Liver (tissue), 9 donors: ENCODE data around the gene B4GALT1. TPM values are rescaled to one million over a fixed set of nuclear protein-coding genes. Genes with fewer than 3 reads are reported as not detected.
"Not testable (repeated sequence)": the region's sequence is repeated elsewhere in the genome, so short reads cannot be mapped to it uniquely, and the experiment has no call there.

ENCODE experiments used
- DNase-seq: peaks from one replicate; pipeline ENCODE4 v3.0.0-alpha.2; 2017; ENCODE audit warnings: low spot score
- H3K27ac ChIP-seq, 2 donors: one replicate each; pipeline ENCODE4 v1.7.0; 2013; ENCODE audit warnings: inconsistent platforms in 2 of 2, low read length in 2 of 2, control low read depth in 1 of 2, low read depth in 1 of 2, mild to moderate bottlenecking in 1 of 2
- H3K27me3 ChIP-seq, 4 donors: one replicate each; pipeline versions ENCODE4 v1.6.1 to v1.7.0; 2013; ENCODE audit warnings: low read length in 3 of 4, inconsistent platforms in 1 of 4, mild to moderate bottlenecking in 1 of 4, moderate library complexity in 1 of 4; ENCODE audit not compliant: control insufficient read depth in 4 of 4, insufficient read depth in 4 of 4
- H3K36me3 ChIP-seq, 4 donors: one replicate each; pipeline versions ENCODE4 v1.6.1 to v1.7.0; 2013; ENCODE audit warnings: low read length in 3 of 4, mild to moderate bottlenecking in 3 of 4, low read depth in 1 of 4, moderate library complexity in 1 of 4; ENCODE audit not compliant: control insufficient read depth in 4 of 4, insufficient read depth in 3 of 4
- H3K4me1 ChIP-seq, 4 donors: one replicate each; pipeline versions ENCODE4 v1.6.1 to v1.7.0; 2013; ENCODE audit warnings: low read length in 3 of 4, mild to moderate bottlenecking in 3 of 4, moderate library complexity in 1 of 4; ENCODE audit not compliant: control insufficient read depth in 4 of 4, insufficient read depth in 4 of 4
- H3K4me3 ChIP-seq, 3 donors: one replicate each; pipeline versions ENCODE4 v1.6.1 to v1.7.0; 2013; ENCODE audit warnings: low read length in 3 of 3, control low read depth in 1 of 3, low read depth in 1 of 3, mild to moderate bottlenecking in 1 of 3
- H3K9ac ChIP-seq, 2 donors: one replicate each; pipeline ENCODE4 v1.7.0; 2013; ENCODE audit warnings: low read length in 2 of 2, mild to moderate bottlenecking in 2 of 2, moderate library complexity in 2 of 2, control low read depth in 1 of 2, low read depth in 1 of 2
- H3K9me3 ChIP-seq, 4 donors: one replicate each; pipeline versions ENCODE4 v1.6.1 to v1.7.0; 2013; ENCODE audit warnings: low read length in 3 of 4; ENCODE audit not compliant: control insufficient read depth in 4 of 4
- EGR1 ChIP-seq, 2 donors: IDR thresholded peaks; 2 replicates each; pipeline ENCODE4 v1.6.1; 2016 to 2018; ENCODE audit warnings: antibody characterized with exemption in 2 of 2, low read depth in 2 of 2
- FOXA1 ChIP-seq: IDR thresholded peaks from 2 replicates; pipeline ENCODE4 v1.6.1; 2016; ENCODE audit warnings: antibody characterized with exemption
- FOXA2 ChIP-seq: IDR thresholded peaks from 2 replicates; pipeline ENCODE4 v1.6.1; 2016; ENCODE audit warnings: antibody characterized with exemption
- GABPA ChIP-seq, 2 donors: IDR thresholded peaks in 1 of 2; conservative IDR thresholded peaks in 1 of 2; 2 replicates each; pipeline ENCODE4 v1.6.1; 2016; ENCODE audit warnings: antibody characterized with exemption in 2 of 2, mild to moderate bottlenecking in 1 of 2, moderate library complexity in 1 of 2
- HNF4A ChIP-seq, 2 donors: conservative IDR thresholded peaks; 2 replicates each; pipeline ENCODE4 v1.6.1; 2016; ENCODE audit warnings: antibody characterized with exemption in 2 of 2, mild to moderate bottlenecking in 2 of 2
- HNF4G ChIP-seq: IDR thresholded peaks from 2 replicates; pipeline ENCODE4 v1.6.1; 2016; ENCODE audit warnings: antibody characterized with exemption
- JUND ChIP-seq, 2 donors: IDR thresholded peaks; 2 replicates each; pipeline ENCODE4 v1.6.1; 2016; ENCODE audit warnings: antibody characterized with exemption in 2 of 2
- RAD21 ChIP-seq, 2 donors: IDR thresholded peaks; 2 replicates each; pipeline ENCODE4 v1.6.1; 2016; ENCODE audit warnings: antibody characterized with exemption in 2 of 2, mild to moderate bottlenecking in 2 of 2
- REST ChIP-seq: IDR thresholded peaks from 2 replicates; pipeline ENCODE4 v1.6.1; 2016; ENCODE audit warnings: antibody characterized with exemption, mild to moderate bottlenecking
- RXRA ChIP-seq, 2 donors: IDR thresholded peaks; 2 replicates each; pipeline ENCODE4 v1.6.1; 2017 to 2018; ENCODE audit warnings: antibody characterized with exemption in 2 of 2, mild to moderate bottlenecking in 1 of 2
- SP1 ChIP-seq: IDR thresholded peaks from 2 replicates; pipeline ENCODE4 v1.6.1; 2018; ENCODE audit warnings: antibody characterized with exemption, mild to moderate bottlenecking
- TAF1 ChIP-seq: conservative IDR thresholded peaks from 2 replicates; pipeline ENCODE4 v1.6.1; 2016; ENCODE audit warnings: antibody characterized with exemption, mild to moderate bottlenecking
- YY1 ChIP-seq: IDR thresholded peaks from 2 replicates; pipeline ENCODE4 v1.6.1; 2016; ENCODE audit warnings: antibody characterized with exemption, mild to moderate bottlenecking
- ZBTB33 ChIP-seq: IDR thresholded peaks from 2 replicates; pipeline ENCODE4 v1.6.1; 2016; ENCODE audit warnings: antibody characterized with exemption
- WGBS: extraction: QIAGEN DNeasy Blood & Tissue Kit; methylation state at CpG from one replicate; pipeline ENCODE4 v1.1.7; 2013; 5-methylcytosine and 5-hydroxymethylcytosine counted together
- polyA plus RNA-seq, 2 donors: library from polyadenylated mRNA; stranded (reverse) in 1 of 2; unstranded in 1 of 2; fragments of 200-250 nt in 1 of 2; fragments of >200 nt in 1 of 2; fragmentation: Nextera tagmentation in 1 of 2; extraction: Ambion mirVana in 1 of 2; gene quantifications; one replicate each; pipeline versions ENCODE4 v1.2.1 to v1.2.3, GENCODE V29; 2013 to 2015
- total RNA-seq, 2 donors: library from RNA; depleted of rRNA; stranded (reverse); fragments of >200 nt; gene quantifications; one replicate each; pipeline ENCODE4 v1.2.3, GENCODE V29; 2014
- TF ChIP-seq, protein P1 (sequence below): IDR thresholded peaks from 2 replicates; pipeline ENCODE4 v1.6.1; 2016; ENCODE audit warnings: antibody characterized with exemption
- TF ChIP-seq, protein P2 (sequence below): fragments of 150-350 bp; IDR thresholded peaks from 2 replicates; pipeline ENCODE4 v1.5.1; 2017; ENCODE audit warnings: improper control_type of control experiment, low read depth, low read length; ENCODE audit not compliant: missing input control
- TF ChIP-seq, protein P3 (sequence below): IDR thresholded peaks from 2 replicates; pipeline ENCODE4 v1.6.1; 2016; ENCODE audit warnings: antibody characterized with exemption
- donor health status: healthy.
- donor health status: healthy.
- donor health status: healthy.
- donor health status: healthy.
- donor health status: healthy.

Gene B4GALT1
- total and polyA plus RNA-seq, 4 donors, result 25.9 to 59.8 (median 42.7) TPM

DNA sequence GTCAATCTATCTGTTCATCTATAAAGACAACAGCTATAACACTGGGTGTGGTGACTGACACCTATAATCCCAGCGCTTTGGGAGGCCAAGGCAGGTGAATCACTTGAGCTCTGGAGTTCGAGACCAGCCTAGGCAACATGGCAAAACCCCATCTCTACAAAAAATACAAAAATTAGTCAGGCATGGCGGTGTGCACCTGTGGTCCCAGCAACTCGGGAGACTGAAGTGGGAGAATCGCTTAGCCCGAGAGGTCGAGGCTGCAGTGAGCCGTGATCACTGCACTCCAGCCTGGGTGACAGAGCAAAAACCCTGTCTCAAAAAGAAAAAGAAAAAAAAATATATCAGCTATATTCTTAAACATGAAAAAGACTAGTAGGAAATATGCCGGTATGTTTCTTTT, 6.7 kb downstream of the B4GALT1 start:
- 87% methylated on average over 9 of the region's 9 CpGs for WGBS
- DNase-seq, H3K27me3 ChIP-seq, H3K36me3 ChIP-seq, H3K4me3 ChIP-seq, H3K9me3 ChIP-seq: not testable (repeated sequence)
- Histone ChIP-seq H3K9ac (peak overlapping the region in 1 of 2 donors; percentile 59), H3K4me1 (peaks cover 36 to 80% (median 69%) of the 10 kb centered on the region in 4 donors), H3K27ac (peak overlapping the region; percentile 88 to 97)

DNA sequence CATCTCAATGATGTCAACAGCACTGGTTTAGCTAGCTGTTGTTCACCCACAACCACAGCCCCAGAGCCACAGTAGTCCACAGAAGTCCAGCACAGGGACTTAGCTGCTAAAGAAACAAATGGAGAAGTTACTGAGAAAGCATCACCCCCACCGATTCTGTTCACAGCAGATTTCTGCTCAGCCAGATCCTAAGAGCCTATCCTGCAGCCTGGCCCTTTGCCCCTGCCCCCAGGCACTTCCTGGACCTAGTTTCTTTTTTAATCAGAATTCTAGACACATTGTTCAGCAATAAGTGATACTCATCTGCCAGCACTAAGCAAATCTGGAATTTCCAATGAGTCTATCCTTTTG, 7.4 kb downstream of the B4GALT1 start:
- Histone ChIP-seq H3K4me3 (no peak overlapping the region), H3K9ac (peak overlapping the region; percentile 58 to 71), H3K9me3 (no peaks in the 10 kb centered on the region), H3K36me3 (no peaks in the 10 kb centered on the region), H3K27ac (peak overlapping the region; percentile 76 to 88), H3K27me3 (no peaks in the 10 kb centered on the region), H3K4me1 (peaks cover 38 to 86% (median 73%) of the 10 kb centered on the region in 4 donors)
- TF ChIP-seq YY1 (no peak), GABPA (IDR thresholded peaks at IDR 0.05 in 1 of 2, conservative IDR thresholded peaks at IDR 0.05 in 1 of 2) (no peak), EGR1 (IDR thresholded peaks at IDR 0.05; ENCODE audit: low read depth in 2 of 2) (no peak), HNF4A (conservative IDR thresholded peaks at IDR 0.05) (no peak), SP1 (no peak), ZBTB33 (no peak), TAF1 (no peak), RAD21 (IDR thresholded peaks at IDR 0.05) (no peak), FOXA1 (no peak), HNF4G (no peak), REST (no peak), RXRA (IDR thresholded peaks at IDR 0.05) (no peak), JUND (IDR thresholded peaks at IDR 0.05) (no peak), FOXA2 (no peak)
- TF ChIP-seq, protein P1, sequence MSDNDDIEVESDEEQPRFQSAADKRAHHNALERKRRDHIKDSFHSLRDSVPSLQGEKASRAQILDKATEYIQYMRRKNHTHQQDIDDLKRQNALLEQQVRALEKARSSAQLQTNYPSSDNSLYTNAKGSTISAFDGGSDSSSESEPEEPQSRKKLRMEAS, result no peak
- TF ChIP-seq, protein P2, sequence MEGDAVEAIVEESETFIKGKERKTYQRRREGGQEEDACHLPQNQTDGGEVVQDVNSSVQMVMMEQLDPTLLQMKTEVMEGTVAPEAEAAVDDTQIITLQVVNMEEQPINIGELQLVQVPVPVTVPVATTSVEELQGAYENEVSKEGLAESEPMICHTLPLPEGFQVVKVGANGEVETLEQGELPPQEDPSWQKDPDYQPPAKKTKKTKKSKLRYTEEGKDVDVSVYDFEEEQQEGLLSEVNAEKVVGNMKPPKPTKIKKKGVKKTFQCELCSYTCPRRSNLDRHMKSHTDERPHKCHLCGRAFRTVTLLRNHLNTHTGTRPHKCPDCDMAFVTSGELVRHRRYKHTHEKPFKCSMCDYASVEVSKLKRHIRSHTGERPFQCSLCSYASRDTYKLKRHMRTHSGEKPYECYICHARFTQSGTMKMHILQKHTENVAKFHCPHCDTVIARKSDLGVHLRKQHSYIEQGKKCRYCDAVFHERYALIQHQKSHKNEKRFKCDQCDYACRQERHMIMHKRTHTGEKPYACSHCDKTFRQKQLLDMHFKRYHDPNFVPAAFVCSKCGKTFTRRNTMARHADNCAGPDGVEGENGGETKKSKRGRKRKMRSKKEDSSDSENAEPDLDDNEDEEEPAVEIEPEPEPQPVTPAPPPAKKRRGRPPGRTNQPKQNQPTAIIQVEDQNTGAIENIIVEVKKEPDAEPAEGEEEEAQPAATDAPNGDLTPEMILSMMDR, result no peak
- TF ChIP-seq, protein P3, sequence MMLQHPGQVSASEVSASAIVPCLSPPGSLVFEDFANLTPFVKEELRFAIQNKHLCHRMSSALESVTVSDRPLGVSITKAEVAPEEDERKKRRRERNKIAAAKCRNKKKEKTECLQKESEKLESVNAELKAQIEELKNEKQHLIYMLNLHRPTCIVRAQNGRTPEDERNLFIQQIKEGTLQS, result no peak
- 10% methylated on average over 1 of the region's 1 CpG for WGBS
- no peak for DNase-seq
